H7 (cell line): ENCODE data around the gene CDRT4. TPM values are rescaled to one million over a fixed set of nuclear protein-coding genes. Genes with fewer than 3 reads are reported as not detected.
"Not testable (repeated sequence)": the region's sequence is repeated elsewhere in the genome, so short reads cannot be mapped to it uniquely, and the experiment has no call there.

Source experiments
- DNase-seq: peaks from one replicate; pipeline ENCODE4 v3.0.0; 2012
- H3K27me3 ChIP-seq: 2 replicates; pipeline ENCODE4 v1.6.0; 2011; ENCODE audit warnings: mild to moderate bottlenecking, low read length; ENCODE audit not compliant: control insufficient read depth, insufficient read depth
- H3K36me3 ChIP-seq: replicated peaks from 2 replicates; pipeline ENCODE4 v1.5.1; 2011; ENCODE audit warnings: low read length; ENCODE audit not compliant: control insufficient read depth, insufficient read depth
- H3K4me3 ChIP-seq: 2 replicates; pipeline ENCODE4 v1.5.1; 2011; ENCODE audit warnings: low read depth, mild to moderate bottlenecking, control low read depth, low read length, moderate library complexity; ENCODE audit not compliant: insufficient read depth
- total RNA-seq: library from RNA; depleted of rRNA; stranded (reverse); fragments of >200 nt; shearing (Covaris generic); gene quantifications from 2 replicates; pipeline ENCODE4 v1.2.3, GENCODE V29; 2014

CDRT4 gene
- total RNA-seq, 1 experiment from 2014 or later = 3.9 TPM

DNA sequence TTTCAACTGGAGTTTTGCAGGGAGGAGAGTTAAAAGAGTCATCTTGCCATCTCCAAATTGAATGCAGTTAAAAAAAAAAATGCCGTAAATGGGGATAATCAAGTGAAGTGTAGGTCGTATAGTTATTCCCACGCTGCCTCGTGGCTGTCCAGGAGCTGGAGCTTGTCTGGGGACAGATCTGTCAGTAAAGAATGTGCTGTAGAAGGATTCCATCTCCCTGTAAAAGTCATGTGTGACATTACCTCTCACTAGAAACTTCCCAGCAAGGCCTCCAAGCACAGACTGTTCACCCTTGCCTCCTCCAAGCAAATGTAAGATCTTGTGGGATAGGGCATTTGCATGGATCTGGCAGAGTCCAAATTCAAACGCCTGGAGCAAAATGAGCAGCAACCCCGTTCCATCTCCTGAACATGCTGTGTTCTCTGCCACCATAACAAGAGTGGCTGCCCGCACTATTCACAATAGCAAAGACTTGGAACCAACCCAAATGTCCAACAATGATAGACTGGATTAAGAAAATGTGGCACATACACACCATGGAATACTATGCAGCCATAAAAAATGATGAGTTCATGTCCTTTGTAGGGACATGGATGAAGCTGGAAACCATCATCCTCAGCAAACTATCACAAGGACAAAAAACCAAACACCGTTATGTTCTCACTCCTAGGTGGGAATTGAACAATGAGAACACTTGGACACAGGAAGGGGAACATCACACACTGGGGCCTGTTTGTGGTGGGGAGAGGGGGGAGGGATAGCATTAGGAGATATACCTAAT lies 28.0 kb downstream of the CDRT4 start:
- not testable (repeated sequence) for H3K4me3 ChIP-seq, H3K36me3 ChIP-seq, DNase-seq, H3K27me3 ChIP-seq

DNA sequence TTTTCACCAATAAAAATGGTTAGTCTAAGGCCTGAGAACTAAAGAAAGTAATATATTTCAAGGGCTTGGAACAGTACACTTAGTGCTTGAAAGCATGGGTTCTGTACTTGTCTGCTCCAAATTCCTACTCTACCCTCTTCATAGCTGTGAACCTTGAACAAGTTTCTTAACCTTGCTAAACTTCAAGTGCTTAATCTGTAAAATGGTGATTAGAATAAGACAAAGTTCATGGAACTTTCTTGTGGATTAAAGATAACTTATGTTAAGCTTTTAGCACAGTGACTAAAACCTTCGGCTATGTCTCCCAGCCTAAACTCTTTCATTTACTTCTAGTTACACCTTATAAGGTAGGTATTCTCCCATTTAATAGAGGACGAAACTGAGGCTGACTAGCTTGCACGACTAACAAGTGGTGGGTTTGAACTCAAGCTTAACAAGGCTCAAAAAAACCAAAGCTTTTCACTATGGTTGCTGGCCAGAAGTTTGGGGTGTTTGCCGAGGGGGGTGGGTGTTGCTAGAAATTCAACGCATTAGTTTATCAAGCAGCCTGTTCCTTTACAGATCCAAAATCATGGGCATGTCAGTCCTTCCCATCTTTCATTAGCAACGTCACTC lies 28.8 kb downstream of the CDRT4 start:
- Histone ChIP-seq H3K27me3 (no peaks in the 10 kb centered on the region), H3K36me3 (peaks cover 7% of the 10 kb centered on the region), H3K4me3 (no peak overlapping the region)
- no peak for DNase-seq

GRCh38 chr17:15437303-15437635 lies 30.2 kb downstream of the CDRT4 start:
- no peak for DNase-seq
- H3K27me3 ChIP-seq = no peaks in the 10 kb centered on the region
- peaks cover 7% of the 10 kb centered on the region for H3K36me3 ChIP-seq
- no peak overlapping the region for H3K4me3 ChIP-seq

- Histone ChIP-seq H3K4me3 (no peak overlapping the region), H3K27me3 (no peaks in the 10 kb centered on the region), H3K36me3 (peaks cover 7% of the 10 kb centered on the region)
- peak; percentile 51 for DNase-seq
Measured at GRCh38 chr17:15436473-15437302, 30.7 kb downstream of the CDRT4 start.

DNA sequence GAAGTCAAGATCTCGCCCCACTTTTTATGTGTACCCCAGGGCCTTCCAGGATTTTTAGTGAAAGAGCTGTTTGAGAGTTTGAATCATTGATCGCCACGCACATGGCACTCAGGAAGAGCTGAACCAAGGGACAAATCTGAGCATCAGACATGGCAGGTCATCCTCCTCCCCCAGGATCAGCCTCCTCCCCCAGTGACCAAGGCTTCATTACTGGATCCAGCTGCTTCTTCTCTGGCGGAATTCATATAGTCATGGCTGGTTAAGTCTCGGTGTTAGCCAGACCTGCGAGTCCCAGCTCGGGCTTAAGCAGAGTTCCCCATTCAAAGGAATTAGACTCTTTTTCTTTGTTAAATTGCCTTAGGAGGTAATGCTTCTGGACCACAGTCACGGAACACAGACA lies 32.5 kb downstream of the CDRT4 start:
- DNase-seq = no peak
- Histone ChIP-seq H3K27me3 (no peaks in the 10 kb centered on the region), H3K36me3 (peaks cover 7% of the 10 kb centered on the region), H3K4me3 (no peak overlapping the region)

DNA sequence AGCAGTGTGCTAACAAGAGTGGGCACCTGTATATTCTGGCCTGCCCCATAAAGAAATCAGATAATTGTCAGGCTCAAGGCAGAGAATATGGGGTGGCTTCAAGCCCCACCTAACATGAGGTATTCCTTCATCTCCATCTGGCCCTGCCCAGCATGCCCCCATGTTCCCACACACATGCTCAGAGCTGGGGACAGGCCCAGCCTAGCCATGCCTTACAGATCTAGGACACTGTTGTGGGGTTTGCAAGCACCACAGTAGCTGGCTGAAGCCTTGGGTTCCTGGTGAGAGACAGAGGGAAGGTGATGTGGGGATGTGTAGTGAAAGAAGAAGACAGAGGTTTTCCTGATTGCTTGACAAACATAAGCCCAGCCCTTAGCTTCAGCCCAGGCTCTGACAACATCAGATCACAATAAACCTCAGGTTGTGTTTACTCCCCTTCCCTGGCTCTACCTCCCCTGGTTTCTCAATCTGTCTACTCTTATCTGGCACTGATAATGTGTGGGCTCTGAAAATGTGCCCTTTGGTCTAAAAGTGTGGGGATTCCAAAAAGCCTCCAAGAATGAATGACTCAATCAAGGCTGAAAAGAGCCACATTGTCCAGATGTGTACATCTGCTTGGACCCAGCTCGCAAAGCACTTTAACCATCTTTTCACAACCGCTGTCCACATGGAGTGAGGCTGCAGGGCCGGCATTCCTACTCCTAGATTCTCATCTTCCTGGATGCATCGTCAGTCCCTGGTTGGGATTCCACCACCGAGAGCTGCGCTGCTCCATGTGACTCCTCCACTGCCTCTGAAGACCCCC lies 34.4 kb downstream of the CDRT4 start:
- Histone ChIP-seq H3K4me3 (no peak overlapping the region), H3K27me3 (no peaks in the 10 kb centered on the region), H3K36me3 (peaks cover 7% of the 10 kb centered on the region)
- DNase-seq = no peak

GRCh38 chr17:15431766-15432165 lies 35.7 kb downstream of the CDRT4 start:
- DNase-seq = no peak
- no peaks in the 10 kb centered on the region for H3K27me3 ChIP-seq
- peaks cover 2% of the 10 kb centered on the region for H3K36me3 ChIP-seq
- H3K4me3 ChIP-seq = no peak overlapping the region

GRCh38 chr17:15431196-15431595 lies 36.2 kb downstream of the CDRT4 start:
- DNase-seq = no peak
- no peak overlapping the region for H3K4me3 ChIP-seq
- H3K36me3 ChIP-seq = no peaks in the 10 kb centered on the region; the same call in 1 of the 2 replicates
- no peaks in the 10 kb centered on the region for H3K27me3 ChIP-seq

GRCh38 chr17:15424521-15424920 lies 42.9 kb downstream of the CDRT4 start:
- H3K27me3 ChIP-seq = no peaks in the 10 kb centered on the region
- H3K4me3 ChIP-seq = no peak overlapping the region
- H3K36me3 ChIP-seq = no peaks in the 10 kb centered on the region; the same call in 1 of the 2 replicates
- no peak for DNase-seq

- no peak for DNase-seq
- no peaks in the 10 kb centered on the region for H3K27me3 ChIP-seq
- no peak overlapping the region for H3K4me3 ChIP-seq
- H3K36me3 ChIP-seq = no peaks in the 10 kb centered on the region; the same call in 1 of the 2 replicates
Measured at GRCh38 chr17:15422392-15422965, 44.9 kb downstream of the CDRT4 start.

DNA sequence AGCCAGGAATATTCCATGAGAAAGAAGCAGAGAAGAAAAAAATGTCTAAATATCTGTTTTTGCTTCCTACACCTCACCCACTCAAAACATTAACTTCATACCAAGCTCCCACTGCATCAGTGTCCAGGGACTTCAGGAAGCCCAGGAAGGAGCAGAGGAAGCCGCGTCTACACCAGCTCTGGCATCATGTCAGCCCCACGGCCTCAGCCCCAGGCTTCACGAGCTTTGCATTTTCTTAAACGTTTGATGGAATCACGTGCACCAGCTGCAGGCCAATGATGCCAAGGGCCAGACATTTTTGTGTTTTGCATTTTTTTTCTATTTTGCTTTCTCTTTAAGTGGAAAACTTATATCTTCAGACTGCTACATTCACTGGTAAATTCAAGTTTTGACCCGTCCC lies 48.6 kb downstream of the CDRT4 start:
- H3K27me3 ChIP-seq = no peaks in the 10 kb centered on the region
- H3K4me3 ChIP-seq = no peak overlapping the region
- no peak for DNase-seq
- no peaks in the 10 kb centered on the region for H3K36me3 ChIP-seq

- no peak overlapping the region for H3K4me3 ChIP-seq
- DNase-seq = no peak
- no peaks in the 10 kb centered on the region for H3K36me3 ChIP-seq
- H3K27me3 ChIP-seq = no peaks in the 10 kb centered on the region
Measured at GRCh38 chr17:15414532-15415306, 52.7 kb downstream of the CDRT4 start.

- Histone ChIP-seq H3K27me3 (no peaks in the 10 kb centered on the region), H3K36me3 (no peaks in the 10 kb centered on the region), H3K4me3 (no peak overlapping the region)
- no peak for DNase-seq
Measured at GRCh38 chr17:15413101-15413771, 54.2 kb downstream of the CDRT4 start.
